Neural progenitor cell (in vitro differentiated cells): ENCODE measurements around the gene KCTD11. TPM values are rescaled to one million over a fixed set of nuclear protein-coding genes. Genes with fewer than 3 reads are reported as not detected.

Source experiments
- DNase-seq: peaks from one replicate; pipeline ENCODE4 v3.0.0-alpha.2; 2016; ENCODE audit warnings: low spot score
- H2AFZ ChIP-seq: fragments of 200-600 bp; sonication (generic); replicated peaks from 2 replicates; pipeline ENCODE4 v1.6.1; 2016; ENCODE audit warnings: antibody characterized with exemption
- H3F3A ChIP-seq: fragments of 200-600 bp; sonication (generic); 2 replicates; pipeline ENCODE4 v1.6.1; 2016; ENCODE audit warnings: antibody characterized with exemption, low read depth
- H3K27ac ChIP-seq: fragments of 200-600 bp; sonication (generic); 2 replicates; pipeline ENCODE4 v1.5.1; 2016; ENCODE audit warnings: mild to moderate bottlenecking
- H3K27me3 ChIP-seq: fragments of 200-600 bp; sonication (generic); 2 replicates; pipeline ENCODE4 v1.6.1; 2016; ENCODE audit warnings: mild to moderate bottlenecking, moderate library complexity
- H3K36me3 ChIP-seq: fragments of 200-600 bp; sonication (generic); 2 replicates; pipeline ENCODE4 v1.5.1; 2016
- H3K4me1 ChIP-seq: fragments of 200-600 bp; sonication (generic); 2 replicates; pipeline ENCODE4 v1.6.1; 2016; ENCODE audit warnings: mixed run types
- H3K4me2 ChIP-seq: fragments of 200-600 bp; sonication (generic); 2 replicates; pipeline ENCODE4 v1.6.1; 2016
- H3K4me3 ChIP-seq: fragments of 200-600 bp; sonication (generic); 2 replicates; pipeline ENCODE4 v1.5.1; 2016
- H3K79me2 ChIP-seq: fragments of 200-600 bp; sonication (generic); 2 replicates; pipeline ENCODE4 v1.6.1; 2016; ENCODE audit warnings: low read depth
- H3K9ac ChIP-seq: fragments of 200-600 bp; sonication (generic); 2 replicates; pipeline ENCODE4 v1.6.1; 2016
- H3K9me3 ChIP-seq: fragments of 200-600 bp; sonication (generic); 2 replicates; pipeline ENCODE4 v1.5.1; 2016; ENCODE audit warnings: low read depth
- H4K20me1 ChIP-seq: fragments of 200-600 bp; sonication (generic); 2 replicates; pipeline ENCODE4 v1.6.1; 2016; ENCODE audit warnings: low read depth
- H3K27ac Mint-ChIP-seq: 3 replicates; pipeline ENCODE4 v1.8.0; 2021; ENCODE audit warnings: mixed read lengths
- H3K27me3 Mint-ChIP-seq: 2 replicates; pipeline ENCODE4 v1.8.0; 2022; ENCODE audit warnings: low read depth, mild to moderate bottlenecking, inconsistent platforms, moderate library complexity, mixed read lengths; ENCODE audit not compliant: insufficient read depth
- H3K36me3 Mint-ChIP-seq: 3 replicates; pipeline ENCODE4 v1.8.0; 2021; ENCODE audit warnings: mixed read lengths
- H3K4me1 Mint-ChIP-seq: 3 replicates; pipeline ENCODE4 v1.8.0; 2021; ENCODE audit warnings: mixed read lengths
- H3K4me3 Mint-ChIP-seq: 3 replicates; pipeline ENCODE4 v1.8.0; 2021; ENCODE audit warnings: mild to moderate bottlenecking, moderate library complexity, mixed read lengths
- H3K9me3 Mint-ChIP-seq: 3 replicates; pipeline ENCODE4 v1.8.0; 2020; ENCODE audit warnings: mixed read lengths
- EZH2 ChIP-seq: fragments of 200-600 bp; sonication (generic); IDR thresholded peaks from 2 replicates; pipeline ENCODE4 v1.6.1; 2017; ENCODE audit warnings: antibody characterized with exemption, mild to moderate bottlenecking, moderate library complexity
- EZH2phosphoT487 ChIP-seq: fragments of 200-600 bp; sonication (generic); IDR thresholded peaks from 2 replicates; pipeline ENCODE4 v1.6.1; 2017; ENCODE audit warnings: antibody characterized with exemption
- total RNA-seq: library from RNA; depleted of rRNA; stranded (reverse); fragments of >200 nt; gene quantifications from 2 replicates; pipeline ENCODE4 v1.2.3, GENCODE V29; 2015; ENCODE audit warnings: low replicate concordance
- TF ChIP-seq, protein P1 (sequence below): fragments of 200-600 bp; sonication (generic); IDR thresholded peaks from 2 replicates; pipeline ENCODE4 v1.5.1; 2017; ENCODE audit warnings: antibody characterized with exemption, mild to moderate bottlenecking

The KCTD11 gene
- total RNA-seq, 1 donor from 2014 or later, result 2.7 TPM

DNA sequence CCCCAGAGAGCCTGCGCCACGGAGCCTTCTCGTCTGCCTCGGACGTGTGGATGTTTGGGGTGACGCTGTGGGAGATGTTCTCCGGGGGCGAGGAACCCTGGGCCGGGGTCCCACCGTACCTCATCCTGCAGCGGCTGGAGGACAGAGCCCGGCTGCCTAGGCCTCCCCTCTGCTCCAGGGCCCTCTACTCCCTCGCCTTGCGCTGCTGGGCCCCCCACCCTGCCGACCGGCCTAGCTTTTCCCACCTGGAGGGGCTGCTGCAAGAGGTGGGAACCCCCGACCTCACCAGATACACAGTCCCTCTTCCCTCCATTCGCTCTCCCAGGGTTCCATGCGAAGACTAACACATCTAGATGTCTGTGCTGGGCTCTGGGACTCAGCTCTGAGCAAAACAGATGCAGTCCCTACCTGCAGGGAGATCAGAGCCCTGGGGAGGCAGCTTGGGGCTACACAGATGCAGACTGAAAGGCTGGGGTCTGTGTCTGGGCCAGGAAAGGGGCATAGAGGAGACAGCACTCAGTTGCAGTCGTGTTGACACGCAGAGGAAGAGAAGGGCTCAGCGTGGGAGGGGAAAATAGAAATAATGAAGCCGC, 32.6 kb downstream of the KCTD11 start:
- Histone ChIP-seq H3K36me3 (no peaks in the 10 kb centered on the region), H4K20me1 (peaks cover 5% of the 10 kb centered on the region), H3K4me1 (peaks cover 8% of the 10 kb centered on the region), H3K79me2 (no peaks in the 10 kb centered on the region), H3K9me3 (no peaks in the 10 kb centered on the region), H2AFZ (peak overlapping the region; percentile 60), H3K27ac (no peak overlapping the region), H3K9ac (no peak overlapping the region), H3F3A (peaks cover 18% of the 10 kb centered on the region), H3K27me3 (peaks cover 50% of the 10 kb centered on the region), H3K4me2 (peak overlapping the region; percentile 85), H3K4me3 (peak overlapping the region; percentile 45)
- no peak for TF ChIP-seq EZH2phosphoT487
- TF ChIP-seq, protein P1, sequence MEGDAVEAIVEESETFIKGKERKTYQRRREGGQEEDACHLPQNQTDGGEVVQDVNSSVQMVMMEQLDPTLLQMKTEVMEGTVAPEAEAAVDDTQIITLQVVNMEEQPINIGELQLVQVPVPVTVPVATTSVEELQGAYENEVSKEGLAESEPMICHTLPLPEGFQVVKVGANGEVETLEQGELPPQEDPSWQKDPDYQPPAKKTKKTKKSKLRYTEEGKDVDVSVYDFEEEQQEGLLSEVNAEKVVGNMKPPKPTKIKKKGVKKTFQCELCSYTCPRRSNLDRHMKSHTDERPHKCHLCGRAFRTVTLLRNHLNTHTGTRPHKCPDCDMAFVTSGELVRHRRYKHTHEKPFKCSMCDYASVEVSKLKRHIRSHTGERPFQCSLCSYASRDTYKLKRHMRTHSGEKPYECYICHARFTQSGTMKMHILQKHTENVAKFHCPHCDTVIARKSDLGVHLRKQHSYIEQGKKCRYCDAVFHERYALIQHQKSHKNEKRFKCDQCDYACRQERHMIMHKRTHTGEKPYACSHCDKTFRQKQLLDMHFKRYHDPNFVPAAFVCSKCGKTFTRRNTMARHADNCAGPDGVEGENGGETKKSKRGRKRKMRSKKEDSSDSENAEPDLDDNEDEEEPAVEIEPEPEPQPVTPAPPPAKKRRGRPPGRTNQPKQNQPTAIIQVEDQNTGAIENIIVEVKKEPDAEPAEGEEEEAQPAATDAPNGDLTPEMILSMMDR, result no peak
- no peak for TF ChIP-seq EZH2
- peak overlapping the region; percentile 36 for H3K4me3 Mint-ChIP-seq
- H3K27me3 Mint-ChIP-seq, result peaks cover 39% of the 10 kb centered on the region
- peaks cover 11% of the 10 kb centered on the region for H3K4me1 Mint-ChIP-seq
- peak overlapping the region; percentile 15 for H3K27ac Mint-ChIP-seq
- peaks cover 5% of the 10 kb centered on the region for H3K36me3 Mint-ChIP-seq
- no peak for DNase-seq
- H3K9me3 Mint-ChIP-seq, result peaks cover 6% of the 10 kb centered on the region

DNA sequence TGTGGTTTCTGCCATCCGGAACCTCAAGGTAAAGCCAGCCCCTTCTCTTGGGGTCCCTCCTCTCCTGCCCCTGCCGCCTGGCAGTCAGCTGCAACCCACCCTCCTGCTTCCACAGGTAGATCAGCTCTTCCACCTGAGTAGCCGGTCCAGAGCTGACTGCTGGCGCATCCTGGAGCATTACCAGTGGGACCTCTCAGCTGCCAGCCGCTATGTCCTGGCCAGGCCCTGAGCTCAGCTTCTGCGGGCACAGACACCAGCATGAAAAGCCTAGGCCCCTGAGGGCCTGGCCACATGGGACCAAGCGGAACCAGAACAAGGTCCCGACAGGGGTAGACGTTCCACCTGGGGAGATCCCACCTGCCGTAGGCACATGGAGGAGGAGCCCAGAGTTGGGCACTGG, 36.9 kb downstream of the KCTD11 start:
- Histone ChIP-seq H3K9me3 (no peaks in the 10 kb centered on the region), H3F3A (peaks cover 7% of the 10 kb centered on the region), H3K27me3 (peaks cover 12% of the 10 kb centered on the region), H2AFZ (no peak overlapping the region), H3K79me2 (no peaks in the 10 kb centered on the region), H4K20me1 (peaks cover 10% of the 10 kb centered on the region), H3K27ac (no peak overlapping the region), H3K4me2 (no peak overlapping the region), H3K4me3 (no peak overlapping the region), H3K36me3 (no peaks in the 10 kb centered on the region), H3K9ac (no peak overlapping the region), H3K4me1 (peaks cover 10% of the 10 kb centered on the region)
- peaks cover 7% of the 10 kb centered on the region for H3K27me3 Mint-ChIP-seq
- H3K4me3 Mint-ChIP-seq, result no peak overlapping the region
- no peaks in the 10 kb centered on the region for H3K9me3 Mint-ChIP-seq
- no peak overlapping the region for H3K27ac Mint-ChIP-seq
- DNase-seq, result no peak
- peaks cover 7% of the 10 kb centered on the region for H3K36me3 Mint-ChIP-seq
- TF ChIP-seq EZH2, result no peak
- TF ChIP-seq, protein P1, result no peak
- no peak for TF ChIP-seq EZH2phosphoT487
- peaks cover 6% of the 10 kb centered on the region for H3K4me1 Mint-ChIP-seq

DNA sequence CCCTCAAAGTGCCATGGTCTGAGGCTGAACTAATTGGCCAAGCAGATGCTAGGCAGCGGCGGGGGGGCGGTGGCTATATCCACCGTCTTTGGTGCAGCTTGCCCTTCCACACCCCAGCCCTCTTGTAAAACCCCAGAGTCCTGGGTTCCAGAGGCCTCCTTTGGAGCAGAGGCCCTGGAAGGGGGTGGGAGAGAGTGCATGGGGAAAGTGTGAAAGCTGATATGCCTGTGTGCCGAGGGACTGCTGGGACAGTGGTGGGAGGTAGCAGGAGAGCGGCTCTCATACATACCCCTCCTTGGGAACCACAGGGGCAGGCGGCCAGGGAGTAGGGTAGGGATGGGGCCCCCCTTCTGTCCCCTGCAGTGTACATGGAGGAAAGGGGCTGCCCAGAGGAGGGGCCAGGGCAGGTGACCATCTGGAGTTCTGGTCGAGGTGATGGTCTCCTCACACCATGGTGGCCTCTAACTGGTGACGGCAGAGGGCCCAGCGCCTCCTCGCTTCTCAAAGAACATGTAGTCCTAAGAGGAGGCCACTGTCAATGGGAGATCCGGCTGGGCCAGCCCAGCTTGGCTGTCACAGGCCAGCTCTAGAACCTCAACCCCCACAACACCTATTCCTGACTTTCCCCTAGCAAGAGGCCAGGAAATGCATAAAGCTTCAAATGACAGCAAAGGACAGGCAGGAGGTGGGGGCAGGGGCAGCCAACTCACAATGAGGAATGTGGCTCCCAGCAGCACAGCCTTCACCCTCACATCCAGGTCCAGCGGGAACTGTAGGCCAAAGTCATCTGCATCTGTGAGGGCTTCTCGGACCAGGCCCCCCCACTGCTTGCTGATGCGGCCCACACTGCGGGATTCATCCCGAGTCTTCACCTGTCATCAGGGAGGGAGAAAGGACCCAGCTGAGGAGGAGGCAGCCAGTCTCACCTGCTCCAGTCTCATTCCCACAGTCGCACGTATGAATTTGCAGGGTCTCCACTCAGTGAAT, 38.3 kb downstream of the KCTD11 start:
- TF ChIP-seq EZH2 (no peak), EZH2phosphoT487 (no peak)
- TF ChIP-seq, protein P1, result no peak
- Histone ChIP-seq H3F3A (peaks cover 8% of the 10 kb centered on the region), H4K20me1 (peaks cover 10% of the 10 kb centered on the region), H3K4me1 (peaks cover 10% of the 10 kb centered on the region), H3K27ac (no peak overlapping the region), H3K4me3 (no peak overlapping the region), H3K36me3 (no peaks in the 10 kb centered on the region), H3K9ac (no peak overlapping the region), H3K27me3 (peaks cover 5% of the 10 kb centered on the region), H3K9me3 (no peaks in the 10 kb centered on the region), H3K79me2 (no peaks in the 10 kb centered on the region), H2AFZ (no peak overlapping the region), H3K4me2 (no peak overlapping the region)
- peaks cover 6% of the 10 kb centered on the region for H3K4me1 Mint-ChIP-seq
- H3K27ac Mint-ChIP-seq, result no peak overlapping the region
- peaks cover 7% of the 10 kb centered on the region for H3K36me3 Mint-ChIP-seq
- no peaks in the 10 kb centered on the region for H3K9me3 Mint-ChIP-seq
- H3K27me3 Mint-ChIP-seq, result peaks cover 7% of the 10 kb centered on the region
- DNase-seq, result no peak
- no peak overlapping the region for H3K4me3 Mint-ChIP-seq
